Right ventricle myocardium inferior (tissue), 1 donor: ENCODE measurements around the gene RALB. TPM values are rescaled to one million over a fixed set of nuclear protein-coding genes. Genes with fewer than 3 reads are reported as not detected.

Source experiments
- ATAC-seq: fragments of 200-7000 bp; cut with Tn5 transposase; one replicate; pipeline ENCODE4 v1.9.1; 2020; ENCODE audit warnings: mild to moderate bottlenecking, moderate library complexity
- DNase-seq: peaks from one replicate; pipeline ENCODE4 v3.0.0; 2021; ENCODE audit errors: missing footprints
- intact Hi-C: fragments of 100-400 bp; cut with DNase I; formaldehyde crosslinking; loops from one replicate; pipeline ENCODE4 v1.11.0; 2022
- total RNA-seq: library from RNA; stranded (reverse); fragmentation: NEBNext Ultra II Directional; extraction: Animal tissue kit (Norgen Biotek cat#: 25700); gene quantifications from one replicate; pipeline ENCODE4 v1.2.1, GENCODE V29; 2021
- donor health status: DM: no; HTN: yes; CAD: no; lungs with severe emphysema.

The RALB gene
- total RNA-seq, 1 donor from 2014 or later, result 52.0 TPM

GRCh38 chr2:120237491-120237902 lies 15.2 kb upstream of the RALB start:
- DNase-seq (no peak), ATAC-seq (no peak)
- intact Hi-C loops, result no loop called here

- ATAC-seq, result no peak
- intact Hi-C loops, result no loop called here
- DNase-seq, result no peak
Observed at GRCh38 chr2:120238728-120239487, 13.7 kb upstream of the RALB start.

- intact Hi-C loops, result no loop called here
- DNase-seq (no peak), ATAC-seq (peak; percentile 28)
Observed at GRCh38 chr2:120239488-120240287, 13.0 kb upstream of the RALB start.

- ATAC-seq (no peak), DNase-seq (no peak)
- intact Hi-C loops, result no loop called here
Observed at GRCh38 chr2:120240901-120241429, 11.7 kb upstream of the RALB start.

GRCh38 chr2:120241684-120242083 lies 11.0 kb upstream of the RALB start:
- DNase-seq, result no peak
- no peak for ATAC-seq
- intact Hi-C loops, result no loop called here

- DNase-seq (no peak), ATAC-seq (no peak)
- intact Hi-C loops, result no loop called here
Observed at GRCh38 chr2:120243211-120243610, 9.4 kb upstream of the RALB start.

GRCh38 chr2:120243875-120244553 lies 8.6 kb upstream of the RALB start:
- no peak for ATAC-seq
- no peak for DNase-seq
- intact Hi-C loops, result no loop called here

- no peak for DNase-seq
- peak; percentile 7 for ATAC-seq
Observed at GRCh38 chr2:120244656-120245519, 7.8 kb upstream of the RALB start.

GRCh38 chr2:120245520-120246332 lies 6.9 kb upstream of the RALB start:
- intact Hi-C loops, result no loop called here
- DNase-seq (no peak), ATAC-seq (no peak)

More at GRCh38 chr2:120244656-120245519, 7.8 kb upstream of the RALB start:
- intact Hi-C loops, result no loop called here

GRCh38 chr2:120246546-120247300 lies 5.9 kb upstream of the RALB start:
- intact Hi-C loops, result no loop called here
- DNase-seq (no peak), ATAC-seq (no peak)

GRCh38 chr2:120247851-120248250 lies 4.8 kb upstream of the RALB start:
- intact Hi-C loops, result no loop called here
- DNase-seq (no peak), ATAC-seq (no peak)

- intact Hi-C loops, result no loop called here
- no peak for ATAC-seq
- DNase-seq, result no peak
Observed at GRCh38 chr2:120250640-120251039, 2.0 kb upstream of the RALB start.

- intact Hi-C loops, result no loop called here
- DNase-seq, result no peak
- no peak for ATAC-seq
Observed at GRCh38 chr2:120251078-120251477, 1.6 kb upstream of the RALB start.

- DNase-seq (no peak), ATAC-seq (no peak)
- intact Hi-C loops, result no loop called here
Observed at GRCh38 chr2:120251880-120252224, 800 bp upstream of the RALB start.

- intact Hi-C loops, result loop anchor here (1.0 kb wide), 2 partner anchors 30 to 60 kb away; partner anchors contain the start of gene TMEM185B
- peak; percentile 96 for DNase-seq
- peak; percentile 79 for ATAC-seq
Observed at GRCh38 chr2:120253021-120253882, 600 bp downstream of the RALB start.

- ATAC-seq (no peak), DNase-seq (no peak)
- intact Hi-C loops, result no loop called here
Observed at GRCh38 chr2:120254178-120254577, 1.5 kb downstream of the RALB start.
